HG02571 (cell line): ENCODE measurements around the gene SCYGR7.
"Not testable (repeated sequence)": the region's sequence is repeated elsewhere in the genome, so short reads cannot be mapped to it uniquely, and the experiment has no call there.

Source experiments
- ATAC-seq: cut with Tn5 transposase; IDR thresholded peaks from one replicate; pipeline ENCODE4 v1.9.1; 2021; ENCODE audit warnings: mild to moderate bottlenecking, moderate library complexity; ENCODE audit not compliant: unreplicated experiment

Gene SCYGR7, protein sequence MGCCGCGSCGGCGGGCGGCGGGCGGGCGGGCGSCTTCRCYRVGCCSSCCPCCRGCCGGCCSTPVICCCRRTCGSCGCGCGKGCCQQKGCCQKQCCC

DNA sequence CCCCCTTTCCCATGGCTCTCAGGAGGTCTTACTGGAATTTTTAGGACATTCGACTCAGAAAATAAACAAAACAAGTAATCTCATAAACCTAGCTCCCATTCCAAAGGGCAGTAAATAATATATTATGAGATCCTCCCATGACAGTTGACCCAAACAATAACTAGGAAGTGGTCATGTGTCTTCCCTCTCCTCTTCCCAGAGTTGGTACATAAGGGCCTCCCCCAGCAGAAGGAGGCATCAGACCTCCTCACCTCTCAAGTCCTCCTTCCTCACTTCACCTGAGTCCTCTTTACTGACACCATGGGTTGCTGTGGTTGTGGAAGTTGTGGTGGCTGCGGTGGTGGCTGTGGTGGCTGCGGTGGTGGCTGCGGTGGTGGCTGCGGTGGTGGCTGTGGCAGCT is at the start of gene SCYGR7:
SCYGR7 (plus strand) TSS at position 301 of the 400 bp plus-strand sequence; CDS start at position 301, 0 bp downstream.
- no peak for ATAC-seq

DNA sequence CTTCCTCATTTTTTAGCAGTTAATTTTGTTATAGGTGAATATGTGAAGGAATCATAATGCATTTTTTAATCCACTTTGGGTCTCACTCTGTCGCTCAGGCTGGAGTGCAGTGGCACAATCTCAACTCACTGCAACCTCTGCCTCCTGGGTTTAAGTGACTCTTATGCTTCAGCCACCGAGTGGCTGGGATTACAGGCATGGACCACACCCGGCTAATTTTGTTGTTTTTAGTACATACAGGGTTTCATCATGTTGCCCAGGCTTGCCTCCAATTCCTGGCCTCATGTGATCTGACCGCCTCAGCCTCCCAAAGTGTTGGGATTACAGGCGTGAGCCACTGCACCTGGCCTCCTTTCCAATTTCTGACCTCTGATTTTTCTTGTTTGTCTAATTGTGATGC is 43.9 kb upstream of the SCYGR7 start:
- no peak for ATAC-seq

DNA sequence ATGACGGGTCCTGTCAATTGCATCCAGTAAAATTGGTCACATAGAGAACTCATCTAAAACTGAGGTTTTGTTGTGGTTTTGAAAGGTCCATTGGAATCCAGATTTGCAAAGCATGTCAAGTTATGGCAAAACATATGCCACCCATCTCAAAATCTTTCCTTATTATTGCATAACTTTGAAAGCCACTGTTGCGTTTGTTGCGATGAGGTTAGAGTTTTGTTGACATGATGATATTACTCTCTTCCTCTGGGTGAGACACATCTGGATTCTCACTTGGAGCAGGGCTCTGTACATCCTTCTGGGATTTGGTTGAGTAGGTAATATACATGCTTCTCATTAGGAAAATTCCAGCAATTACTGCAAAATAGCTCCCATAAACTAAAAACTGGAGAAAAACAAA is 40.9 kb upstream of the SCYGR7 start:
- no peak for ATAC-seq

DNA sequence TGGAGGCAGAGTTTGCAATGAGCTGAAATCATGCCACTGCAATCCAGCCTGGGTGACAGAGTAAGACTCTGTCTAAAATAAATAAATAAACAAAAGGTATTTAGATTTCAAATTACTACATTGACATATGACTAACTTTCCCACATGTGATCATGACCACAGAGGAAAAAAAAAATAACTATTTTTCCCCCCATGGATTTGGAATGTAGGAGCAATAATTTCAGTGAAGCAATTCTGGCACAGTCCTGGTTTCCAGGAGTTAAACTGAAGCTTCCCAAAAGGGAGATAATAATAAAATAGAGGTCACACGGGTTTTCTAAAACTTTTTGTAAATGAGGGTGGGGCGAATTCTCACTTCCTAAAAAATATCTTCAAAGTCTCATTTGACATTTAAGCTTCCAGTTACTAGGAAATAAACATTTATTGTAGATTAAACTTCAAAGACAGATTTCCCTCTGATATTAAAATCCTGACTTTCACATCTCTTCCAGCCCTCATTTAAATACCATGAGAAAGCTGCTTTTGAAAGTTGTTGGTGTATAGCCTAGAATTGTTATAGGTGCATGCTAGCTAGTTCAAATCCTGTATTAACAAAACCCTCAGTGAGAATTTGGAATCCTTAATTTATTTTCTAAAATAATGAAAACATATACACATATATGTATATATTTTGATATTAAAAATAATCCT is 31.0 kb upstream of the SCYGR7 start:
- no peak for ATAC-seq

DNA sequence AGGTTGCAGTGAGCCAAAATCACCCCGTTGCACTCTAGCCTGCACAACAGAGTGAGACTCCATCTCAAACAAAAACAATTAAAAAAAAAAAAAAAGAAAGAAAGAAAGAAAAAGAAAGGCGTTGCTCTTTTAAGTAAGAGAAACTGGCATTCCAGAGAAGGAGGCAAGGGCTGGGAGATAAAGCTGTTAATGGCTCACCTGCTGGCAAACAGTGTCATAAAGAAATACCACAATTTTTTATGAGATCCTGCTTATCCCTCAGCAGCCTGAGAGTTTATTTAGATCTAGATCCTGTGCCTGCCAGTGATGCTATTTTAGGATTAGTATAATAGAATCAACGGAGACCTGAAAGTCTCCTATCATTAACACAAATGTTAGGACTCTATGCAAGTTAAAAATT is 26.6 kb upstream of the SCYGR7 start:
- ATAC-seq = no peak

DNA sequence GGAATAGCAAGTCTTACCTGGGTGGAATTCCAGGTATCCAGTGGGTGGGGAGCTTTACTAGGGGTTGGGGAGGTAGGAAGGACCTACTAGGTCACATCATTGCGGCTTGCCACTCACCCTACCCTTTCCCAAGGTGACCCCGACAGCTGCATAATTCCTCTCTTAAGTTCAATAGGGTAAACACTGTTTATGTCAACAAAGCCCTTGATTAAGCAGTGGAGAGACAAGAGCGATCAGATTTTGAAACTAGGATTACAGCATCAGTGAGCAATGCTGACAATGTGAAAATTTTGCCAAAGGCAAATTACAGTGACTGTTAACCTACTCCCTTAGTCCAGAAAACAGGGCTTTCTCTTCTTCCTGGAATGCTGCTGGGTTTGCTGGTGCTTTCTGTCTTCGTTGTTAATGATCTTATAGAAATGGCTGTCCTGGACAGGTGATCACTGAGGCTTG is 24.8 kb upstream of the SCYGR7 start:
- ATAC-seq = no peak

DNA sequence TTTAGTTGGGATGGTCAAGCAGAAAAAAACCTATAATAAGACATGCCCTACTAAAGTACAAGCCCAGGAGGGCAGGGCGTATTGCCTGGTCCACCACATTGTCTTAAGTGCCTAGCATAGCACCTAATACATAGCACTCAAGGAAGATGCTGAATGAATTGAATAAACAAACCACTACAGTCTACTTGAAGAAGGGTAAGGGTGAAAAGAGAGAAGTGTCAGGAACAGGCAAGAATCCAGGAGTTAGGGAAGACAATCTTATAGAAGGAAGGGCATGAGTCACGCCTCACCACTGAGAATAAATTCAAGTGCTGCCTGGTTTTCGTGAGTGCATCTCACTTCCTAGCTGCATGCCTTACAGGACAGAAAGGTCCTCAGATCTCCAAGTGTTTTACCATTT is 24.2 kb upstream of the SCYGR7 start:
- ATAC-seq = no peak

DNA sequence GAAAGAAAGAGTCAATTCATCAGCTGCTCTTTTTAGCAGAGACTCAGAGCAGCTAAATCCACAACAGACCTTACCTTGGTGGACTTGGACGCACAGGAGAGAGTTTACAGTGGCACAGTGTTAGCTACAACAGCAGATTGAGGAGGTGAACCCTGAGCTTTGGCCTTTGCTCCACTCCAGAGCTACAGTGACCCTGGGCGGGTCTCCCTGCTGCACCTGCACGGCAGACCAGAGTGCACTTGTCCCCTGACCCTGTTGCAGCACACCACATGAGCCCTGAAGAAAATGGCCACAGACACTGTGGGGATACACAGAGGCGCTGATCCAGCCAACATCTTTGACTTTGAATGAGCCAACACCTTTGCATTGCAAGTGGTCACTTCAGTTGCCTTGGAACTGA is 21.3 kb upstream of the SCYGR7 start:
- no peak for ATAC-seq

DNA sequence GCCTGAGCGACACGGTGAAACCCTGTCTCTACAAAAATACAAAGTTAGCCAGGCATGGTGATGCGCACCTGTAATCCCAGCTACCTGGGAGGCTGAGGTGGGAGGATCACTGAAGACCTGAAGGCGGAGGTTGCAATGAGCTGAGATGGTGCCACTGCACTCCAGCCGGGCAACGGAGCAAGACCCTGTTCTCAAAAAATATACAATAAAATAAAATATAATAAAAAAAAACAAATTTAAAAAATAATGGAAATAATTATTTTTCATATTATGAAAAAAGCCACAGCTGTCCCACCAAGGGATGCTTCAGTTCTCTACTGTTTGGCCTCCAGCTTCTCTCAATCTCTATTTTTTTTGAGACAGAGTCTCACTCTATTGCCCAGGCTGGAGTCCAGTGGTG is 20.7 kb upstream of the SCYGR7 start:
- no peak for ATAC-seq

DNA sequence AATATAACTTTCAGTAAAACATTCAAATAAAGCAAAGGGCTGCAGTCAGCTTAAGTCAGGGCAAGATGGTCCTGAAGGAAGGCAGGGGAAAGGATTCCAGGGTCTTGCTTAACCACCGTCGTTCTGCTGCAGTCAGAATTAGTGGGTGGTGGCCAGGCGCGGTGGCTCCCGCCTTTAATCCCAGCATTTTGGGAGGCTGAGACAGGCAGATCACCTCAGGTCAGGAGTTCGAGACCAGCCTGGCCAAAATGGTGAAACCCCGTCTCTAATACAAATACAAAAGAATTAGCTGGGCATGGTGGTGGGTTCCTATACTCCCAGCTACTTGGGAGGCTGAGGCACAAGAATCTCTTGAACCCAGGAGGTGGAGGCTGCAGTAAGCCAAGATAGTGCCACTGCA is 17.1 kb upstream of the SCYGR7 start:
- ATAC-seq = no peak

DNA sequence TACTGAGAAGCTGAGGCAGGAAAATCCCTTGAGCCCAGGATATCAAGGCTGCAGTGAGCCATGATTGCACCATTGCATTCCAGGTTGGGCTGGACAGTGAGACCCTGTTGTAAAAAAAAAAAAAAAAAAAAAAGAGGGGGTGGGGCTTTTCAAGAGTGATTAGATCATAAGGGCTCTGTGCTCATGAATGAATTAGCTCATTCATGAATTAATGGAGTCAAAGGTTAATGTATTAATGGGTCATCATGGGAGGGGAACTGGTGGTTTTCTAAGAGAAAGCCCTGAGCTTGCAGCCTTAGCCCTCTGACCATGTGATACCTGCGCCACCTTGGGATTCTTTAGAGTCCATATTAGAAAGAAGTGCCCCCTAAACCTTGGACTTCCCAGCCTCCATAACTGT is 14.8 kb upstream of the SCYGR7 start:
- no peak for ATAC-seq

DNA sequence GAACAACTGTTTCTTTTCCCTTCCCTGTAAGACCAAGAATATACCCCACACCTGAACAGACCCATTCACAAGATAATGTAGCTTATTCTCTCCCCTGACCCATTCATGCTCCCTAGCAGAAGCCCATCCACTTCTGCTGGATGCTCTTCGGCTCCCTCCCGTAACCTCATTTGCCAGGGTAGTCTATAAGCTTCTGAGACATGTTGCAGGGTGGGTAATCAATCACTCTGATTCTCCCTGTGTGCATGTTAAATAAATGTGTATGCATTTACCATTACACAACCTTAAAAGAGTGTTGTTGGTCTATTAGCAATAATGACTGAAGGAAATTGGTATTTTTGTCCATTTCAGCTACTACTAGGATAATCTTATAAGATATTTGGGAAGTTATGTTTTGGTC is 11.6 kb upstream of the SCYGR7 start:
- no peak for ATAC-seq

DNA sequence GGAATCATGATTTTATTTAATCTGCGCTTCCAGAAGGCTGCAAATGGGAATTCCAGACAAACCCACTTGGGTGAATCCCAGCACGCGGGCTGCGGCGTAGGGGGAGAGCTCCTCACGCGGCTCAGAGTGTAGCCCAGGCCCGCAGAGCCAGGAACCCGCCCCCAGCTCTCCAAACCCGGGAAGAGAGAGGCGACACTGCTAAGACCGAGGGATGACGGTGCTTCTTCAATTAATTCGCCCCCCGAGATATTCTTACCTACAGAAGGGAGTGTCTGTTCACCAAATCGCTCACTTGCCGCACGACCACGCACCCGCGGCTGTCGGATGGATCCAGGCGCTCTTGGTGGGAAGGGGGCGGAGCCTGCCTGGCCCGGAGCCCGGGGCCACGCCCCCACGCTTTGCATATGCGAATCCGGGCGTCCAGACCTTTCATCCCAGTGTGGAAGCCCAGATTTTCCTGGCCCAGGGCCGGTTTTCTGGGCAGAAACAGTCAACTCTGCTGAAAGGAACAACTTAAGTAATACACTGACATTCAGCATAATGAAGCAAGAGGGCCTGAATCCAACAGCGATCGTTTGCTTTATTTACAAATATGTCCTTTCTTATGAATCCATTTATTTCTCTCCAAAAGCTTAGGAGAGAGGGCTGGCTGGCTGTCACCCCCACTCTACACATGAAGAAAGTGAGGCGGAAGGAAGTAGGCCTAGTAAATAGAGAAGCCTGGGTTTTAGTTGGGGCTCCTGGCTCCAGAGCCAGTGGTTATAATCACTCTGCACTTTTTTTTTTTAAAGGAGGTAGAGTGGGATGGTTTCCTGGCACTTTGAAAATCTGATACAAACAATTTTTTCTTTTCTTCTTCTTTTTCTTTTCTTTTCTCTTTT is 10.2 kb upstream of the SCYGR7 start, which contains the start of gene SLC19A3:
SLC19A3 (minus strand) TSS at position 342 of the 881 bp plus-strand sequence. CDS start 15,710 bp downstream, outside the sequence.
- no peak for ATAC-seq

DNA sequence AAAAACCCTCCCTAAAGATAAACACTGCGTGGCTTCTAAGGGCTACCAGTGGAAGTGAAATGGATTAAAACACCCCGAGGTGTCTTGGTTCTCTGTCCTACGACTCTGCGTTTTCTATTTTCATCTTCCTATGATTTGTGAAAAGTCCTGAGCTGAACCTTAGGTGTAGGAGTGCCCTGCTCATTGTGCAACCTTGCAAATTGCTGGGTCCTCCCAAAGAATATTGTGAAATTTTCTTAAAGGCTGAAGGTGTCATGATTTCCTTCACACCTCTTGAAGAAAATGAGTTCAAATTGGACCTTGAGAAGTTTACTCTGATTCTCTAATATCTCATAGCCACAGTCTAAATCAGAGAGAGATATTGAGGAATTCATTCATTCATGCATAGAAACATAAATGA is 8.5 kb upstream of the SCYGR7 start:
- no peak for ATAC-seq

DNA sequence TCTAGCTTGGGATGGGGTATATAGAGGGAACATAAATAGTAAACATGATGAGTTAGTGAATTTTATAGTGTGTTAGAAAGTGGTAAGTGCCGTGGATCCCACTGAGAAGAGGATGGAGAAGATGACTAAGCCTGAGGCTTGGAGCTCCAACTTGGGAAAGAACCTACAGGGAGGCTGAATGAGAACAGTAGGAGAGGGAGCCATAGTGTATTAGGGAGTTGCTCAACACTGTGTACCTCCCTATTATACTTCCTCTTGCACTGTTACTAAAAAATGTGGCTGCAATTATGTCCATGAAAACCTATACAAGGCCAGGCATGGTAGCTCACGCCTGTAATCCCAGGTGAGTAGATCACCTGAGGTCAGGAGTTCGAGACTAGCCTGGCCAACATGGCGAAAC is 7.5 kb upstream of the SCYGR7 start:
- ATAC-seq = no peak

DNA sequence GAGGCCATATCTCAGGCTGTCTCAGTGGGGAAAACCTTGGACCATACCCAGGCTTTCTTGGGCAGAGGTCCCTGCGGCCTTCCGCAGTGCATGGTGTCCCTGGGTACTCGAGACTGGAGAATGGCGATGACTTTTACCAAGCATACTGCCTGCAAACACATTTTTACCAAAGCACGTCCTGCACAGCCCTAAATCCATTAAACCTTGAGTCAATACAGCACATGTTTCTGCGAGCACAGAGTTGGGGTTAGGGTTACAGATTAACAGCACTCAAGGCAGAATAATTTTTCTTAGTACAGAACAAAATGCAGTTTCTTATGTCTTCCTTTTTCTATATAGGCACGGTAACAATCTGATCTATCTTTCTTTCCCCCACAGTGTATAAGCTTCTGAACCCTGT is 5.3 kb upstream of the SCYGR7 start:
- not testable (repeated sequence) for ATAC-seq

DNA sequence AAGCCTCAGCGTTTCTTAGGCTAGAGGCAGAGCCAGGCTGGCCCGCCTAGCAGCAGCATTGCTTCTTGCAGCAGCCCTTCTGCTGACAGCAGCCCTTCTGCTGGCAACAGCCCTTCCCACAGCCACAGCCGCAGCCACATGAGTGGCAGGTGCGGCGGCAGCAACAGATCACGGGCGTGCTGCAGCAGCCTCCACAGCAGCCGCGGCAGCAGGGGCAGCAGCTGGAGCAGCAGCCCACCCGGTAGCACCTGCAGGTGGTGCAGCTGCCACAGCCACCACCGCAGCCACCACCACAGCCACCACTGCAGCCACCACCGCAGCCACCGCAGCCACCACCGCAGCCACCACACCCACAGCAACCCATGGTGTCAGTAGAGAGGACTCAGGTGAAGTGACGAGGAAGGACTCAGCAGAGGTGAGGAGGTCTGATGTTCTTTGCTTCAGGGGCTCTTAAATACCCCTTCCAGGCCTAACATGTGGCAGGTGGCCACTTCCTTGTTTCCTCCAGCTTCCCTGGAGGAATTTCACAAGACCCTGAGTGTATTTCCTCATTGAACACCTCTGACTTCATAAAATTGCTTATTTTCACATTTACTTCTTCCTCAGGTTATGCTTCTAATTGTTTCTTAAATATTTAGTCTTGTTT is 3.6 kb upstream of the SCYGR7 start, which contains the start of gene SCYGR6:
SCYGR6 (minus strand) TSS at position 364 of the 646 bp plus-strand sequence; CDS start at position 364, 0 bp downstream.
- ATAC-seq = no peak

DNA sequence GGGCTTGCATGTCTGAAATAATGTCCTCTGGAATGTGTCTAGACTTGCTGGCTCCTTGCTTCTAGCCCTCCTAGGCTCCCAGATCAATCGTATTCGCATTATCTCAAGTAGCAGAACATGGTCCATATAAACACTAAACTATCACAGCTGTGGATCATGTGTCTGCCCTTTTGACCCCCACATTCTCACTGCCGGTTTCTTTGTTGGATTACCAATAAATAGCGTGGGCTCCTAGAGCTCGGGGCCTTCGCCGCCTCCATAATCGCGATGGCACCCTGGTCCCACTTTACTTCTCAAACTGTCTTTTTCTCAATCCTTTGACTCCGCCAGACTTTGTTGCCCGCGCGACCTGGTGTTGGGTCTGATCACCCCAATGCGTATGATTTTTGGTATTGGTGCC is 11.2 kb downstream of the SCYGR7 start:
- no peak for ATAC-seq

DNA sequence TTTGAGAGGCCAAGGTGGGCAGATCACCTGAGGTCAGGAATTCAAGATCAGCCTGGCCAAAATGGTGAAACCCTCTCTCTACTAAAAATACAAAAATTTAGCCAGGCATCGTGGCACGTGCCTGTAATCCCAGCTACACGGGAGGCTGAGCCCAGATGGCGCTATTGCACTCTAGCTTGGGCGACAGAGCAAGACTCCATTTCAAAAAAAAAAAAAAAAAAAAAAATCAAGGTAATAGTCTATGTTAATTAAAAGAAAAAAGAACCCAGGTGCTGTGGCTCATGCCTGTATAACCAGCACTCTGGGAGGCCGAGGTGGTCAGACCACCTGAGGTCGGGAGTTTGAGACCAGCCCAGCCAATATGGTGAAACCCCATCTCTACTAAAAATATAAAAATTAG is 12.6 kb downstream of the SCYGR7 start:
- ATAC-seq = not testable (repeated sequence)

DNA sequence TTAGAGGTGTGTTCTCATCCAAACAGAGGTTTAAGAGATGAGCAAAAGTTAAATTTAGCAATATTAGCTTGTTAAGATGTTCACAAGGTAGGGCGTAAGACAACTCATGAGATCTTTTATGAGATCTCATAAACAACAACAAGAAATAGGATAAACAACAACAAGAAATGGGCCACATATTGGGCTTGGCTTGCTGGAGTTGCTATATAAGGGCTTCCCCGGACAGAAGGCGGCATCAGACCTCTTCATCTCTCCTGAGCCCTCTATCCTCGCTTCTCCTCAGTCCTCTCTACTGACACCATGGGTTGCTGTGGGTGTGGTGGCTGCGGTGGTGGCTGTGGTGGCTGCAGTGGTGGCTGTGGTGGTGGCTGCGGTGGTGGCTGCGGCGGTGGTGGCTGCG is 17.5 kb downstream of the SCYGR7 start, which contains the start of gene SCYGR8:
SCYGR8 (plus strand) TSS at position 301 of the 400 bp plus-strand sequence; CDS start at position 301, 0 bp downstream.
- ATAC-seq = no peak

DNA sequence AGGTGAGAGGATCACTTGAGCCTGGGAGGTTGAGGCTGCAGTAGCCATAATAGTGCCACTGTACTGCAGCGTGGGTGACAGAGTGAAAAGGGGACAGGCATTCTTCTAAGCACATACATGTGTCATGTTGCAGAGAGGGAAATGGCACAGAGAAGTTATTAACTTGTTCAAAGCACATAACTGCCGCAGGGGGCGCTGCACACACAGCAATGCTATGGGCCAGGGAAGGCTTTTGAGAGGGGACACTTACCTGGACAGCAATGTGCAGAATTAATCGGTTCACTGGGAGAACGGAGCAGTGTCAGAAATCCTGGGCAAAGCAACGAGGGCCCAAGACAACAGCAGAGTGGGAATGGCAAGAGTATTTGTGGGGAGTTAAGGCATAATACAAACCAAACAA is 19.9 kb downstream of the SCYGR7 start:
- no peak for ATAC-seq
